Astrocyte (in vitro differentiated cells and primary cell): ENCODE measurements around the gene MAGEA11.

ENCODE experiments used
- CTCF ChIP-seq: IDR thresholded peaks from 2 replicates; pipeline ENCODE4 v1.5.1; 2011; ENCODE audit warnings: low read depth, mild to moderate bottlenecking, inconsistent platforms, low read length, moderate library complexity; ENCODE audit not compliant: insufficient read depth
- EZH2 ChIP-seq: IDR thresholded peaks from 2 replicates; pipeline ENCODE4 v1.6.1; 2012; ENCODE audit warnings: mild to moderate bottlenecking, low read length, inconsistent platforms; ENCODE audit not compliant: insufficient read depth

- TF ChIP-seq CTCF, result no peak
- no peak for TF ChIP-seq EZH2
These were observed 3.6 kb downstream of the MAGEA11 start for GRCh38 chrX:149715468-149715867.
